SU-DHL-6 (cell line): ENCODE measurements around the gene AIFM2.

Source experiments
- CTCF ChIP-seq: fragments of 200-600 bp; sonication (generic); IDR thresholded peaks from one replicate; pipeline ENCODE4 v1.5.1; 2017; ENCODE audit warnings: antibody characterized with exemption, mild to moderate bottlenecking, low read length, moderate library complexity; ENCODE audit not compliant: insufficient read depth, poor library complexity, severe bottlenecking
- EZH2phosphoT487 ChIP-seq: fragments of 200-600 bp; sonication (generic), shearing (Covaris generic); conservative IDR thresholded peaks from 2 replicates; pipeline ENCODE4 v1.6.1; 2018; ENCODE audit warnings: mild to moderate bottlenecking, antibody characterized with exemption, low read length, moderate library complexity, mixed read lengths

GRCh38 chr10:70084189-70084588 lies 48.4 kb downstream of the AIFM2 start:
- TF ChIP-seq CTCF (no peak), EZH2phosphoT487 (no peak)
